Stimulated activated CD8-positive, alpha-beta memory T cell treated with anti-CD3 and anti-CD28 coated beads, Interleukin-12 subunit alpha, Interleukin-12 subunit beta, amount 100 ng/mL, for 24 hours (primary cell): ENCODE results near the gene PRKCB.
"Not testable (repeated sequence)": the region's sequence is repeated elsewhere in the genome, so short reads cannot be mapped to it uniquely, and the experiment has no call there.

Experiments used
- DNase-seq: peaks from one replicate; pipeline ENCODE4 v3.0.0-alpha.2; 2020; ENCODE audit errors: extremely low read depth

The PRKCB gene

DNA sequence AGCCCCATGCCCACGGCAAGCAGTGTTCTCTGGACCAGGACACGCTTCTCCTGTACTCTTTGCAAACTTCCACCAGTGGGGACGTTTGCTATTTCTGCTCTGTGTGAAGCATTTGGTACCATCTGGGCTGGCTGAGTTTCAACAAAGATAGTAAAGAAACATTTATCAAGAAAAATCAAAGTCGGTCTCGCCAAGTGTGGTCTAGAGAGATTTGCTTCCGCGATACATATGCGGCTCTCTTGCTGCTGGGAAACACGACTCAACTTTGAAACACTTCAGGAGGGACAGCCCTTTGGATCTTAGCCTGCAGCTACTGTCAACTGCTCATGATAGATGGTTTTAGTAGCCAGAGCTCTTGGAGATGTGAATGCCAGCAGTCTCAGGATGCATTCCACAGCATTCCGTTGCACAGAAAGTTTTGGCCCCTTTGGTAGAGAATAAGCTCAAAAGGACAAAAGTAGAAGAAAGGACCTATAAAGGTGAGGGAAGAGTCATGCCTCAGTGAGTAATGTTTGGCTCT is 252.2 kb downstream of the PRKCB start:
- DNase-seq, result no peak

DNA sequence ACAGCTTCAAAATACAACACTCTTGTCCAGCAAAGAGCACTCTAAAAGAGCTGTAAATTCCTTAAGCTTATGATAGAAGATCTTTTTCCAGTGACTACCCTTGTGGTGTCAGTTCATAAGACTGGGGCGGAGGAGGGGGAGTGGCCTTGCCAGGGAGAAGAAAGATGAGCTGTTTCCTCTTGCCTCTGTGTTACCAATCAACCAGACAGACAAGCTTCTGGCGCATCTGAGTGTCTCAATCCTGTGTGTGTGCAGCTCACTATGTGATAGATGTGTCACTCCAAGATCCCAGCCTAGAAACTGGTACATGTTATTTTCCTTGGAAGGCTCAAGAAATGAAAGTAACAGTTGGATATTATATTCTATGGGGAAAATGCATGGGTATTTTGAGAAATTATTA is 253.0 kb downstream of the PRKCB start:
- DNase-seq, result no peak

- no peak for DNase-seq
Measured at GRCh38 chr16:24091125-24091524, 255.3 kb downstream of the PRKCB start.

DNA sequence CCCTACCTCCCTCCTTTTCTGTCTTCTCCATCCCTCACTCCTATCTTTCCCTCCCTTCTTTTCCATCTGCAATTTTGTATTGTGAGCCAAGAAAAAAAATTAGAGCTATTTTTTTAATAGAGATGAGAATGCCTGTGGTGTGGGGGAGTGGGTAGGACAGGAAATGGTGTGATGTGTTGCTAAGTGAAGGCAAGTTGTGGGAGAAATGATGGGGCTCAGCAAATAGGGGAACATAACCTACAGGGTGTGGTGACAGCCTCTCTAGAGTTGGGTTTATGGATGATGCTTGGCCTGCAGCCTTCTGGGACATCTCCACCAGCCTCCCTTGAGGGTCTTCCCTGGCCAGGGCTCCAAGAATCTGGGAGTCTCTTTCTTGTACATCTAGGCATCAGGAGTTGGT is 257.3 kb downstream of the PRKCB start:
- DNase-seq, result no peak

DNA sequence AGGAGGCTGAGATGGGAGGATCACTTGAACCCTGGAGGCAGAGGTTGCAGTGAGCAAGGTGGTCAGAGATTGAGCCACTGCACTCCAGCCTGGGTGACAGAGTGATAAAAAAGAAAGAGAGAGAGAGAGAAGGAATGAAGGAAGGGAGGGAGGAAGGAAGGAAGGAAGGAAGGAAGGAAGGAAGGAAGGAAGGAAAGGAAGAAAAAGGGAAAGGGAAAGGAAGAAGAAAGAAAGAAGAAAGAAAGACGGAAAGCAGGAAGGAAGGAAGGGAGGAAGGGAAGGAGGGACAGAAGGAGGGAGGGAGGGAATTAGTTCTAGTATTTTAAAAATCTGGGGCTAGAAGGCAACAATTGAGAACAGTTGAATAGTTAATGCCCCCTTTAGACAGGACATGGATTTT is 258.9 kb downstream of the PRKCB start:
- no peak for DNase-seq

DNA sequence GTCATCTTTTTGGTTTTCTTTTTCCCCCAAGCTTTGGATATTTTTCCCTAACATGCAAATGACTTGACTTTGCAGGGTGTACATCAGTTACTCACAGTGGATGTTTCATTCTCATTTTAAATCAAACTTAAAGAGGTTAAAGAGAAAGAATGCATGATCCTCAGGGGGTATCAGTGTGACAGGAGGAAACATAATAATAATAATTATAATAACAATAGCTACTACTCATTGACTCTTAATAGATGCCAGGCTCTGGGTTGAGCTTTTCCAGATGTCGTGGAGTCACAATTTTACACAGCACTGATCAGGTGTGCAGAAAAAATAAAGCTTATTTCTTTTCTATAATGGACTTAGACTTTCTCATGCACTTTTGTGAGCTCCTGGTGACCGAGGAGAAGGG is 263.1 kb downstream of the PRKCB start:
- DNase-seq, result no peak

- DNase-seq, result no peak
Measured at GRCh38 chr16:24101431-24101830, 265.6 kb downstream of the PRKCB start.

- DNase-seq, result no peak
Measured at GRCh38 chr16:24102209-24102660, 266.5 kb downstream of the PRKCB start.

GRCh38 chr16:24105471-24105870 is 269.7 kb downstream of the PRKCB start:
- DNase-seq, result not testable (repeated sequence)

DNA sequence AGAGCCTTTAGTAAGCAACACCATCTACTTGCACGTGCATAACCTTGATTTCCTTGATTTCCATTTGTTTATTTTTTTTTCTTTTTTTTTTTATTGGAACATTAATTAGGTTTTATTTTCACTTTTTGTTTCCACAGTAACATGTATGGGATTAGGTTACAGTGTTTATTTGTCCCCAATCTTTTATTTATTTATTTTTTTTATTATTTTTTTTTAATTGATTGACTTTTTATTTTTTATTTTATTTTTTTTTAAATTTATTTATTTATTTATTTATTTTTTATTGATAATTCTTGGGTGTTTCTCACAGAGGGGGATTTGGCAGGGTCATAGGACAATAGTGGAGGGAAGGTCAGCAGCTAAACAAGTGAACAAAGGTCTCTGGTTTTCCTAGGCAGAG is 272.3 kb downstream of the PRKCB start:
- not testable (repeated sequence) for DNase-seq

DNA sequence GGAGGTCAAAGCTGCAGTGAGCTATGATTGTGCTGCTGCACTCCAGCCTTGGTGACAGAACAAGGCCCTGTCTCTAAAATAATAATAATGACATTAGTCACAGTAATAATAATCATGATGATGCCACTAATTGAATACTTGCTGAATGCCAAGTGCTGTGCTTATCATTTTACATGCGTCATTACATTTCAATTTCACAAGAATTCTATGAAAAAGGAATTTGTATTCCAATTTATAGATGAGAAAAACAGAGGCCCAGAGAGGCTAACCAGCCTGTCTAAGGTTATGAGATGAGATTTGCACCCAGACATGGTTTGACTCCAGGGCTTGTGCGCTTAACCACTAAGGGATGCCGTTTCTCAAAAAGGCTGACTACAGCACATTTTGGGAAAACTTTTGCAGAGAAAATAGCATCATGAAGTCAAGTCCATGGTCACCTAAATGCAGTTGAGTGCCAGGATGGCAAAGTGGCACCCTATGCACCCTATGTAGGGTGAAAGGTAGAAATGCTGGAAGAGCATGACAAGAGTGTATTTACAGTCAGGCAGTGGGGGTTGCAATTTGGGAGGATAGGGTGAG is 276.0 kb downstream of the PRKCB start:
- DNase-seq, result no peak

DNA sequence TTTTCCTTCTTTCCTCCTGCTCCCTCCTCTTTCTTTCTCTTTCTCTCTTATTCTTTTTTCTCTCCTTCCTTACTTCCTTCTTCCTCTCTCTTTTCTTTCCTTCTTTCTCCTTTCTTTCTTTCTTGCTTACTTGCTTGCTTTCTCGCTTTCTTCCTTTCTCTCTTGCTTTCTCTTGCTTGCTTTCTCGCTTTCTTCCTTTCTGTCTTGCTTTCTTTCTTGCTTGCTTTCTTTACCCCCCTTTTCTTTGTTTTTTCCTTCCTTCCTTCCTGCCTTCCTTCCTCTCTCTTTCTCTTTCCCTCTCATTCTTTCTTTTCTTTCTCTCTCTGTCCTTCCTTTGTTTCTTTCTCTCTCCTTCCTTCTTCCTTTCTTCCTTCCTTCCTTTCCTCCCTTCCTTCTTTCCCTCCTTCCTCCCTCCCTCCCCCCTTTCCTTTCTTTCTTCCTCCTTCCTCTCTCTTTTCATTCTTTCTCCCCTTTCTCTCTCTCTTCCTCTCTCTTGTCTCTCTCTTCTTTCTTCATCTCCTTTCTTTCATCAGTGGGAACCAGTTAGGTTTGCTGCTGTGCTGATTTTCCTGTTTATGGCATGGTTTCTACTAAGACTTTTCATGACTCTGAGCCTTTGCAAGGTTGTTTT is 277.4 kb downstream of the PRKCB start:
- no peak for DNase-seq

DNA sequence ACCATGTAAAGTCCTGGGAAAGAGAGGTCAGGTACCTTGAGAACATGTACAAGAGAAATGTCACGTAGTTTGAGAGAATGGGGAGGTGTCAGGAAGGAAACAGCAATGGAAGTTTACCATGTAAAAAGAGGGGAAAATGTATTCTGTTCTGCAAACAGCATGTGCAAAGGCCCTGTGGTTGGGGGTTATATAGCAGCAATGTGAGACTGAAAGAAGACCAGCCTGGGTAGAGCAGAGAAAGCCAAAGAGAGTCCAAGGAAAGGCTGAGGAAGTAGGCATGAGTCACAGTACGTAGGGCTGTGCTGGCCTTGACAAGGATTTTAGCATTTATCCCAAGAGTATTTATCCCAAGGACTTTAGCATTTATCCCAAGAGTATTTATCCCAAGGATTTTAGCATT is 279.1 kb downstream of the PRKCB start:
- DNase-seq, result no peak

DNA sequence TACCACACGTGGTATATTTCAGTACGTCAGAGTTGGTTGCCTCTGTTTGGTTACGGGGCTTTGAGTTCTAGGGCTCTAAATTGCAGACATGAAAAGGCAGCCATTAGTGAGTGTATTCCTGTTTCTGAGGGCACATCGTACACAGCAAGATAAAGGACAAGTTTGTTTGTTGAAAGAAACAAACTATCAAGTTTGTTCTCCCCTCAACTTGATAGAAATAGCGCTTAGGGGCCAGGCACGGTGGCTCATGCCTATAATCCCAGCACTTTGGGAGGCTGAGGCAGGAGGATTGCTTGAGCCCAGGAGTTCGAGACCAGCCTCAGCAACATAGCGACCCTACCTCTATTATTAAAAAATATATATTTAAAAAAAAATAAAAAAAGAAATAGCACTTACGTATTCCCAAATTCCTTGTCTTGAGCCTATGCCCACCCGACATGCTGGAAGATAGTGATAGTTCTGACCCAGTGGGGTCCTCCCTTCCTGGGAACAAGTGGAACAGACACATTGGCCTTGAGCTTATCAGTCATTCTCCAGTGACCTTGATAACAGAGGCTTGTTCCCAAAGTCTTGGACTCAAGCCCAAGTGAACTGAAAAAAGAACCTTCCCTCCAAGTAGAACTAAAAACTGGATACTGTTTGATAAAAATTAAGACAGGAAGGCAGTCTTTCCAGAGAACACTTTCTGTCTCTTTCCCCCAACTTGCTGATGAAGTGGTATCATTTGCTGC is 280.4 kb downstream of the PRKCB start:
- no peak for DNase-seq

GRCh38 chr16:24116989-24117388 is 281.2 kb downstream of the PRKCB start:
- no peak for DNase-seq

GRCh38 chr16:24117680-24118079 is 281.9 kb downstream of the PRKCB start:
- no peak for DNase-seq

GRCh38 chr16:24118126-24118821 is 282.5 kb downstream of the PRKCB start:
- DNase-seq, result no peak

DNA sequence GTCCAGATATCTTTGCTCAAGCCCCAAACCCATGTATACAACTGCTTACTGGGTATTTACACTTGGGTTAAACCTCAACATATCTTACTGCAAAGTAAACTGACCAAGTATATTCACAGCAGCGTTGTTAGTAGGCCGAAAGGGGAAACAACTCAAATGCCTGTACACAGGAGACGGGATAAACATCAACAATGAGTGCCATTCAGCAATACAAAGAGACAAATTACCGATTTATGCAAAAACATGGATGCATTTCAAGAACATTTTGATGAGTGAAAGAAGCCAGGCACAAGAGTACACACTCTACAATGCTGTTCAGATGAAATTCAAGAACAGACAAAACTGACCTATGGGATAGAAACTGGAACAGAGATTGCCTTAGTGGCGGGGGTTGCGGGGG is 284.0 kb downstream of the PRKCB start:
- no peak for DNase-seq

- no peak for DNase-seq
Measured at GRCh38 chr16:24123275-24123674, 287.5 kb downstream of the PRKCB start.

- DNase-seq, result no peak
Measured at GRCh38 chr16:24124291-24124690, 288.5 kb downstream of the PRKCB start.

- DNase-seq, result no peak
Measured at GRCh38 chr16:24125214-24125613, 289.4 kb downstream of the PRKCB start.

- no peak for DNase-seq
Measured at GRCh38 chr16:24129412-24129918, 293.7 kb downstream of the PRKCB start.
